ENCODE measurements around the gene INTS11. TPM values are rescaled to one million over a fixed set of nuclear protein-coding genes. Genes with fewer than 3 reads are reported as not detected.

INTS11 gene
- total and polyA plus RNA-seq, 10 of the 15 experiments (the other 5 are each of a cell fraction or from before 2014, with no cell fraction given), result 2.5 to 117 (median 77.7) TPM

- no TSS peak for BruUV-seq (replicated peaks)
- POLR2A ChIA-PET, result no interaction called here
- no peaks in the 10 kb centered on the region for H4K20me1 ChIP-seq (ENCODE audit: control insufficient read depth, insufficient read depth)
- no peak for DNase-seq (ENCODE audit: low read depth, low spot score)
- H3K4me1 ChIP-seq (ENCODE audit: control insufficient read depth, insufficient read depth, low read length), result peaks cover 6% of the 10 kb centered on the region; the same call in 1 of the 2 replicates
- no peaks in the 10 kb centered on the region for H3K36me3 ChIP-seq (ENCODE audit: control insufficient read depth in 2 of 2, insufficient read depth in 2 of 2, low read length in 1 of 2)
- SMC1A ChIA-PET (ENCODE audit: uncharacterized antibody, unreplicated experiment), result no interaction called here
- peak; percentile 58 for ATAC-seq
- H3K27ac ChIP-seq (ENCODE audit: control insufficient read depth, insufficient read depth), result peak within 1 kb of the TSS; percentile 80
- peaks cover 0 to 2% of the 10 kb centered on the region in 2 experiments; a peak in 2 of 4 replicates for H3K27me3 ChIP-seq (replicated peaks in 1 of 2; ENCODE audit: control insufficient read depth in 2 of 2, insufficient read depth in 2 of 2, low read length in 1 of 2)
- RAD21 ChIA-PET (ENCODE audit: unreplicated experiment), result no interaction called here
- CTCF ChIA-PET, result interaction anchor here (1.1 to 2.1 kb wide), 2 partner anchors 22 to 155 kb away, joined by 3 to 12 read pairs; no protein-coding TSS in a partner anchor
- peak within 1 kb of the TSS; percentile 81 for H3K9ac ChIP-seq (ENCODE audit: control insufficient read depth, insufficient read depth, low read length)
- H3K79me2 ChIP-seq (ENCODE audit: control insufficient read depth, insufficient read depth, low read length), result peaks cover 2% of the 10 kb centered on the region
- WGBS (ENCODE audit: insufficient coverage, insufficient replicate concordance, low lambda C conversion rate, missing lambda C conversion rate), result 0% methylated on average over 52 of the region's 122 CpGs
- no peak for FAIRE-seq
- H3K4me3 ChIP-seq, result peak within 1 kb of the TSS; percentile 83
- peak within 1 kb of the TSS; percentile 83 for H3K4me2 ChIP-seq (ENCODE audit: control insufficient read depth, insufficient read depth)
- intact Hi-C loops (cut with micrococcal nuclease; ENCODE audit: unreplicated experiment) (loop anchor here (2.0 kb wide), 1 partner anchor 49 kb away; the partner anchor contains the start of gene CCNL2), in situ Hi-C loops (cut with MboI) (no loop called here)
- H2AFZ ChIP-seq (ENCODE audit: control insufficient read depth, low read depth, low read length), result peak within 1 kb of the TSS; percentile 86
- H3K9me3 ChIP-seq (replicated peaks; ENCODE audit: control insufficient read depth, insufficient read depth, low read length), result no peaks in the 10 kb centered on the region
- TF ChIP-seq, protein P1, sequence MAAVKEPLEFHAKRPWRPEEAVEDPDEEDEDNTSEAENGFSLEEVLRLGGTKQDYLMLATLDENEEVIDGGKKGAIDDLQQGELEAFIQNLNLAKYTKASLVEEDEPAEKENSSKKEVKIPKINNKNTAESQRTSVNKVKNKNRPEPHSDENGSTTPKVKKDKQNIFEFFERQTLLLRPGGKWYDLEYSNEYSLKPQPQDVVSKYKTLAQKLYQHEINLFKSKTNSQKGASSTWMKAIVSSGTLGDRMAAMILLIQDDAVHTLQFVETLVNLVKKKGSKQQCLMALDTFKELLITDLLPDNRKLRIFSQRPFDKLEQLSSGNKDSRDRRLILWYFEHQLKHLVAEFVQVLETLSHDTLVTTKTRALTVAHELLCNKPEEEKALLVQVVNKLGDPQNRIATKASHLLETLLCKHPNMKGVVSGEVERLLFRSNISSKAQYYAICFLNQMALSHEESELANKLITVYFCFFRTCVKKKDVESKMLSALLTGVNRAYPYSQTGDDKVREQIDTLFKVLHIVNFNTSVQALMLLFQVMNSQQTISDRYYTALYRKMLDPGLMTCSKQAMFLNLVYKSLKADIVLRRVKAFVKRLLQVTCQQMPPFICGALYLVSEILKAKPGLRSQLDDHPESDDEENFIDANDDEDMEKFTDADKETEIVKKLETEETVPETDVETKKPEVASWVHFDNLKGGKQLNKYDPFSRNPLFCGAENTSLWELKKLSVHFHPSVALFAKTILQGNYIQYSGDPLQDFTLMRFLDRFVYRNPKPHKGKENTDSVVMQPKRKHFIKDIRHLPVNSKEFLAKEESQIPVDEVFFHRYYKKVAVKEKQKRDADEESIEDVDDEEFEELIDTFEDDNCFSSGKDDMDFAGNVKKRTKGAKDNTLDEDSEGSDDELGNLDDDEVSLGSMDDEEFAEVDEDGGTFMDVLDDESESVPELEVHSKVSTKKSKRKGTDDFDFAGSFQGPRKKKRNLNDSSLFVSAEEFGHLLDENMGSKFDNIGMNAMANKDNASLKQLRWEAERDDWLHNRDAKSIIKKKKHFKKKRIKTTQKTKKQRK (IDR thresholded peaks at IDR 0.05; ENCODE audit: low read depth, low read length), result no peak
- TF ChIP-seq CREM (IDR thresholded peaks at IDR 0.05; ENCODE audit: low read depth) (peak; percentile 74; the same call in 1 of the 2 replicates), RUNX3 (IDR thresholded peaks at IDR 0.05; ENCODE audit: low read length) (no peak), ESRRA (IDR thresholded peaks at IDR 0.05; ENCODE audit: low read length) (no peak), CHD1 (IDR thresholded peaks at IDR 0.05; ENCODE audit: low read depth, low read length) (no peak), CHD4 (IDR thresholded peaks at IDR 0.05) (no peak), PAX5 (IDR thresholded peaks at IDR 0.05; ENCODE audit: borderline replicate concordance, low read depth, low read length) (no peak), PAX8 (IDR thresholded peaks at IDR 0.05) (no peak), SMAD5 (IDR thresholded peaks at IDR 0.05; ENCODE audit: low read depth) (no peak), FOXM1 (IDR thresholded peaks at IDR 0.05; ENCODE audit: low read depth, low read length) (no peak), TARDBP (IDR thresholded peaks at IDR 0.05; ENCODE audit: borderline replicate concordance) (peak; percentile 15; the same call in 1 of the 2 replicates), ZNF207 (IDR thresholded peaks at IDR 0.05; ENCODE audit: borderline replicate concordance) (peak; percentile 59; the same call in 1 of the 2 replicates), RAD21 (IDR thresholded peaks at IDR 0.05; ENCODE audit: insufficient read depth, low read depth, low read length) (peak; percentile 57), CBFB (IDR thresholded peaks at IDR 0.05; ENCODE audit: low read depth) (no peak), MYB (IDR thresholded peaks at IDR 0.05; ENCODE audit: borderline replicate concordance, low read depth, low read length) (no peak)
- TF ChIP-seq, protein P2, sequence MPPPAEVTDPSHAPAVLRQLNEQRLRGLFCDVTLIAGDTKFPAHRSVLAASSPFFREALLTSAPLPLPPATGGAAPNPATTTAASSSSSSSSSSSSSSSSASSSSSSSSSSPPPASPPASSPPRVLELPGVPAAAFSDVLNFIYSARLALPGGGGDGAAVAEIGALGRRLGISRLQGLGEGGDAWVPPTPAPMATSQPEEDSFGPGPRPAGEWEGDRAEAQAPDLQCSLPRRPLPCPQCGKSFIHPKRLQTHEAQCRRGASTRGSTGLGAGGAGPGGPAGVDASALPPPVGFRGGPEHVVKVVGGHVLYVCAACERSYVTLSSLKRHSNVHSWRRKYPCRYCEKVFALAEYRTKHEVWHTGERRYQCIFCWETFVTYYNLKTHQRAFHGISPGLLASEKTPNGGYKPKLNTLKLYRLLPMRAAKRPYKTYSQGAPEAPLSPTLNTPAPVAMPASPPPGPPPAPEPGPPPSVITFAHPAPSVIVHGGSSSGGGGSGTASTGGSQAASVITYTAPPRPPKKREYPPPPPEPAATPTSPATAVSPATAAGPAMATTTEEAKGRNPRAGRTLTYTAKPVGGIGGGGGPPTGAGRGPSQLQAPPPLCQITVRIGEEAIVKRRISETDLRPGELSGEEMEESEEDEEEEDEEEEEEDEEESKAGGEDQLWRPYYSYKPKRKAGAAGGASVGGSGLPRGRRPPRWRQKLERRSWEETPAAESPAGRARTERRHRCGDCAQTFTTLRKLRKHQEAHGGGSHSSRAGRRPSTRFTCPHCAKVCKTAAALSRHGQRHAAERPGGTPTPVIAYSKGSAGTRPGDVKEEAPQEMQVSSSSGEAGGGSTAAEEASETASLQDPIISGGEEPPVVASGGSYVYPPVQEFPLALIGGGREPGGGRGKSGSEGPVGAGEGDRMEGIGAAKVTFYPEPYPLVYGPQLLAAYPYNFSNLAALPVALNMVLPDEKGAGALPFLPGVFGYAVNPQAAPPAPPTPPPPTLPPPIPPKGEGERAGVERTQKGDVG (CRISPR knock-in tag; IDR thresholded peaks at IDR 0.05), result no peak
- TF ChIP-seq, protein P3, sequence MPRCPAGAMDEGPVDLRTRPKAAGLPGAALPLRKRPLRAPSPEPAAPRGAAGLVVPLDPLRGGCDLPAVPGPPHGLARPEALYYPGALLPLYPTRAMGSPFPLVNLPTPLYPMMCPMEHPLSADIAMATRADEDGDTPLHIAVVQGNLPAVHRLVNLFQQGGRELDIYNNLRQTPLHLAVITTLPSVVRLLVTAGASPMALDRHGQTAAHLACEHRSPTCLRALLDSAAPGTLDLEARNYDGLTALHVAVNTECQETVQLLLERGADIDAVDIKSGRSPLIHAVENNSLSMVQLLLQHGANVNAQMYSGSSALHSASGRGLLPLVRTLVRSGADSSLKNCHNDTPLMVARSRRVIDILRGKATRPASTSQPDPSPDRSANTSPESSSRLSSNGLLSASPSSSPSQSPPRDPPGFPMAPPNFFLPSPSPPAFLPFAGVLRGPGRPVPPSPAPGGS (IDR thresholded peaks at IDR 0.05; ENCODE audit: borderline replicate concordance, insufficient read depth, low read depth, low read length, poor library complexity, severe bottlenecking), result no peak
Measured at GRCh38 chr1:1349256-1350012, 25.0 kb upstream of the INTS11 start, which contains the start of gene DVL1. TSS of gene DVL1 (minus strand) at chr1:1349418. CDS start at chr1:1349065, 353 bp downstream.
